ENCODE results near the gene KLHL13.
"Not testable (repeated sequence)": the region's sequence is repeated elsewhere in the genome, so short reads cannot be mapped to it uniquely, and the experiment has no call there.

The KLHL13 gene

GRCh38 chrX:117996918-117997480, 119.6 kb downstream of the KLHL13 start:
- intact Hi-C loops (cut with DNase I) = loop anchor here (10.0 kb wide), 1 partner anchor 258 kb away; no protein-coding TSS in a partner anchor
- no peak for DNase-seq

- intact Hi-C loops (cut with DNase I) = loop anchor here (10.0 kb wide), 1 partner anchor 258 kb away; no protein-coding TSS in a partner anchor
- DNase-seq = no peak
Measured at GRCh38 chrX:117996408-117996807, 120.2 kb downstream of the KLHL13 start.

GRCh38 chrX:117995378-117995777, 121.2 kb downstream of the KLHL13 start:
- no peak for DNase-seq
- intact Hi-C loops (cut with DNase I) = loop anchor here (10.0 kb wide), 1 partner anchor 259 kb away; no protein-coding TSS in a partner anchor

- intact Hi-C loops (cut with DNase I) = loop anchor here (10.0 kb wide), 1 partner anchor 263 kb away; no protein-coding TSS in a partner anchor
- DNase-seq = no peak
Measured at GRCh38 chrX:117992192-117992723, 124.4 kb downstream of the KLHL13 start.

- no peak for DNase-seq
- intact Hi-C loops (cut with DNase I) = loop anchor here (10.0 kb wide), 1 partner anchor 264 kb away; no protein-coding TSS in a partner anchor
Measured at GRCh38 chrX:117990438-117990837, 126.2 kb downstream of the KLHL13 start.

GRCh38 chrX:117989512-117989911, 127.1 kb downstream of the KLHL13 start:
- intact Hi-C loops (cut with DNase I) = no loop called here
- no peak for DNase-seq

GRCh38 chrX:117987373-117987772, 129.2 kb downstream of the KLHL13 start:
- intact Hi-C loops (cut with DNase I) = no loop called here
- no peak for DNase-seq

GRCh38 chrX:117985241-117985640, 131.4 kb downstream of the KLHL13 start:
- intact Hi-C loops (cut with DNase I) = no loop called here
- peak in 1 of 10 donors; percentile 40 for DNase-seq

- intact Hi-C loops (cut with DNase I) = no loop called here
- DNase-seq = no peak
Measured at GRCh38 chrX:117982694-117983392, 133.8 kb downstream of the KLHL13 start.

- no peak for DNase-seq
- intact Hi-C loops (cut with DNase I) = no loop called here
Measured at GRCh38 chrX:117978402-117978801, 138.2 kb downstream of the KLHL13 start.

GRCh38 chrX:117977526-117977925, 139.1 kb downstream of the KLHL13 start:
- intact Hi-C loops (cut with DNase I) = no loop called here
- no peak for DNase-seq

- intact Hi-C loops (cut with DNase I) = no loop called here
- DNase-seq = no peak
Measured at GRCh38 chrX:117973110-117973807, 143.4 kb downstream of the KLHL13 start.

- intact Hi-C loops (cut with DNase I) = no loop called here
- peak in 1 of 10 donors; percentile 70 for DNase-seq
Measured at GRCh38 chrX:117972711-117973109, 143.9 kb downstream of the KLHL13 start.

GRCh38 chrX:117969782-117970181, 146.8 kb downstream of the KLHL13 start:
- no peak for DNase-seq
- intact Hi-C loops (cut with DNase I) = no loop called here

GRCh38 chrX:117969328-117969727, 147.3 kb downstream of the KLHL13 start:
- intact Hi-C loops (cut with DNase I) = no loop called here
- DNase-seq = no peak

GRCh38 chrX:117959045-117959444, 157.6 kb downstream of the KLHL13 start:
- DNase-seq = no peak
- intact Hi-C loops (cut with DNase I) = no loop called here

GRCh38 chrX:117957128-117957527, 159.5 kb downstream of the KLHL13 start:
- DNase-seq = no peak
- intact Hi-C loops (cut with DNase I) = no loop called here

- DNase-seq; intact Hi-C loops (cut with DNase I): not testable (repeated sequence)
Measured at GRCh38 chrX:117939296-117939695, 177.3 kb downstream of the KLHL13 start.

- peak in 1 of 10 donors; percentile 50 for DNase-seq
- intact Hi-C loops (cut with DNase I) = no loop called here
Measured at GRCh38 chrX:117936118-117936517, 180.5 kb downstream of the KLHL13 start.

- intact Hi-C loops (cut with DNase I); DNase-seq: not testable (repeated sequence)
Measured at GRCh38 chrX:117930116-117930515, 186.5 kb downstream of the KLHL13 start.

- intact Hi-C loops (cut with DNase I) = no loop called here
Measured at GRCh38 chrX:117919755-117920154, 196.9 kb downstream of the KLHL13 start.

More at GRCh38 chrX:117919755-117920154, 196.9 kb downstream of the KLHL13 start:
- DNase-seq = no peak
